Prostate gland (tissue), 2 donors: ENCODE measurements around the gene MS4A1. TPM values are rescaled to one million over a fixed set of nuclear protein-coding genes. Genes with fewer than 3 reads are reported as not detected.
"Not testable (repeated sequence)": the region's sequence is repeated elsewhere in the genome, so short reads cannot be mapped to it uniquely, and the experiment has no call there.

Source experiments
- DNase-seq: peaks from one replicate; pipeline ENCODE4 v3.0.0-alpha.2; 2019; ENCODE audit warnings: low spot score
- H3K27ac ChIP-seq, 2 donors: fragments of 200-600 bp; sonication (generic); 2 replicates each; pipeline ENCODE4 v1.5.1; 2017 to 2019
- H3K27me3 ChIP-seq: fragments of 200-600 bp; sonication (generic); replicated peaks from 2 replicates; pipeline ENCODE4 v1.5.1; 2019; ENCODE audit not compliant: insufficient read depth
- H3K36me3 ChIP-seq, 2 donors: fragments of 200-600 bp; sonication (generic); 1 replicate in 1 of 2; 2 replicates in 1 of 2; pipeline versions ENCODE4 v1.5.1 to v1.8.1; 2017 to 2019
- H3K4me1 ChIP-seq: fragments of 200-600 bp; sonication (generic); replicated peaks from 2 replicates; pipeline ENCODE4 v1.5.1; 2019
- H3K4me3 ChIP-seq, 2 donors: fragments of 200-600 bp; sonication (generic); 2 replicates each; pipeline ENCODE4 v1.5.1; 2017 to 2019
- H3K9me3 ChIP-seq: fragments of 200-600 bp; sonication (generic); 2 replicates; pipeline ENCODE4 v1.5.1; 2017
- POLR2A ChIP-seq: fragments of 450-650 bp; IDR thresholded peaks from one replicate; pipeline ENCODE4 v1.6.1; 2016; ENCODE audit warnings: antibody characterized with exemption, mild to moderate bottlenecking
- POLR2AphosphoS5 ChIP-seq: sonication (generic); formaldehyde crosslinking; IDR thresholded peaks from one replicate; pipeline ENCODE4 v1.6.1; 2017; ENCODE audit warnings: antibody characterized with exemption
- WGBS: methylation state at CpG from one replicate; pipeline ENCODE4 v1.1.5; 2018; 5-methylcytosine and 5-hydroxymethylcytosine counted together
- intact Hi-C: fragments of 100-400 bp; cut with DNase I; formaldehyde crosslinking; loops from one replicate; pipeline ENCODE4 v1.14.2; 2022
- total RNA-seq, 2 donors: library from RNA; depleted of rRNA; stranded (reverse); fragments of >200 nt; gene quantifications; one replicate each; pipeline ENCODE4 v1.1.0, GENCODE V29; 2016
- TF ChIP-seq, protein P1 (sequence below), 4 experiments: fragments of 200-600 bp in 2 of 4; fragments of 450-650 bp in 2 of 4; sonication (generic) in 2 of 4; IDR thresholded peaks; 1 replicate in 3 of 4; 2 replicates in 1 of 4; pipeline ENCODE4 v1.5.1; 2016 to 2019; ENCODE audit warnings: antibody characterized with exemption in 4 of 4, mild to moderate bottlenecking in 2 of 4, moderate library complexity in 2 of 4

MS4A1 gene
- total RNA-seq, 2 donors from 2014 or later: not detected

- intact Hi-C loops: no loop called here
- TF ChIP-seq, protein P1, sequence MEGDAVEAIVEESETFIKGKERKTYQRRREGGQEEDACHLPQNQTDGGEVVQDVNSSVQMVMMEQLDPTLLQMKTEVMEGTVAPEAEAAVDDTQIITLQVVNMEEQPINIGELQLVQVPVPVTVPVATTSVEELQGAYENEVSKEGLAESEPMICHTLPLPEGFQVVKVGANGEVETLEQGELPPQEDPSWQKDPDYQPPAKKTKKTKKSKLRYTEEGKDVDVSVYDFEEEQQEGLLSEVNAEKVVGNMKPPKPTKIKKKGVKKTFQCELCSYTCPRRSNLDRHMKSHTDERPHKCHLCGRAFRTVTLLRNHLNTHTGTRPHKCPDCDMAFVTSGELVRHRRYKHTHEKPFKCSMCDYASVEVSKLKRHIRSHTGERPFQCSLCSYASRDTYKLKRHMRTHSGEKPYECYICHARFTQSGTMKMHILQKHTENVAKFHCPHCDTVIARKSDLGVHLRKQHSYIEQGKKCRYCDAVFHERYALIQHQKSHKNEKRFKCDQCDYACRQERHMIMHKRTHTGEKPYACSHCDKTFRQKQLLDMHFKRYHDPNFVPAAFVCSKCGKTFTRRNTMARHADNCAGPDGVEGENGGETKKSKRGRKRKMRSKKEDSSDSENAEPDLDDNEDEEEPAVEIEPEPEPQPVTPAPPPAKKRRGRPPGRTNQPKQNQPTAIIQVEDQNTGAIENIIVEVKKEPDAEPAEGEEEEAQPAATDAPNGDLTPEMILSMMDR (IDR thresholded peaks at IDR 0.05): no peak
- TF ChIP-seq POLR2A (no peak), POLR2AphosphoS5 (no peak)
- Histone ChIP-seq H3K27ac (no peak overlapping the region), H3K27me3 (no peaks in the 10 kb centered on the region), H3K36me3 (no peaks in the 10 kb centered on the region), H3K9me3 (no peaks in the 10 kb centered on the region), H3K4me1 (no peaks in the 10 kb centered on the region), H3K4me3 (no peak overlapping the region)
- 26% methylated on average over 4 of the region's 4 CpGs for WGBS
- no peak for DNase-seq
These were observed 43.2 kb downstream of the MS4A1 start for GRCh38 chr11:60498853-60499252.

DNA sequence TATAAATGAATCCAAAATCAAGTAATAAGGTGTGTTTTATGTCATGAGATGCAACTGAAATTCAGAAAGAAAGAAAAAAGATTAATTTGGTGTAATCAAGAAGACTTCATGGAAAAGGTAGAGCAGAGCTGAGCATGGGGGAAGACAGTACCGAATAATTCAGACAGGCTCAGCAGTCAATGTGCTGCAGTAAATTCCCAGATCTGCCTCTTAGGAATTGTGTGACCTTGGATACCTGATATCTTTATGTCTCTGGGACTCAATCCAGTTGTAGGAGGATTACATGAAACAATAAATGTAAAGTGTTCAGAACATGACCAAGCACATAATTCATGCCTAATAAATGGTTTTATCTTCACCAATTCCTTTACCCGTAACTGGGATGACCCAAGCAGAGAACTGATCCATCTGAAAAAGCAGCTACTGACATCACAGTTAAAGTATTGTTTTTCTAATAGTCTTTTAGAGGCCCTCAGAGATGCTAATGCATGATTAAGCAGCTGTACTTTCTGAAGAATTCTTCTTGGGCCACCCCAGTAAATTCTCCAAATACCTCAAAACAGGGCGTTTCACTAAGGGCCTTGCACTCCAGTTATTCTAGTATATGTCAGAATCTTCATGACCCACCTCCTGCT, 44.7 kb downstream of the MS4A1 start:
- WGBS: 19% methylated on average over 3 of the region's 3 CpGs

DNA sequence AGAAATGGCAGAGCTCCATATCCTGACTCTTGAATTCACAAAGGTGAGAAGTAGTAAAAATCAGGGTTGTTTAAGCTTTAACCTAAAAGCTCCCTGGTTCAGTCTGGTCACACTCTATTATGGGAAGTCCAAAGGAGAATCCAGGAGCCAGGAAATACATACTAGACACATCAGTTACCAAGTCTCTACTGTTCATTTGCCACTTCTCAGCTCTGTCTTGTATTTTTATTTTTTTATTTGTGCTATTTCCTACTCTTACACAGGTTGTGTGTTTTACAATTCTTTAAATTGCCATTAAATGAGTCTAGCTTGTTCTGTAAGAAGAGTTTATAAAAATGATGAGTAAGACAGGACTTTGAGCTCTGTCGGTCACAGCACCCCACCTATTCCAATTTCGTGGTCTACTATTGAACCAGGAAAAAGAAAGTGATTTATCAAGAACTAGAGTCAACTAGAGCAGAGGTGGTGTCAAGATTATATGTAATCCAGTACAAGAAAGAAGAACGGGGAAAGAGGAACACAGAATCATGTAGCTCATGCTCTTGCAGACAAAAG, 46.7 kb downstream of the MS4A1 start:
- H3K4me3 ChIP-seq: no peak overlapping the region
- no peaks in the 10 kb centered on the region for H3K4me1 ChIP-seq
- H3K9me3 ChIP-seq: no peaks in the 10 kb centered on the region
- DNase-seq: no peak
- 73% methylated on average over 3 of the region's 3 CpGs for WGBS
- H3K36me3 ChIP-seq: no peaks in the 10 kb centered on the region
- no peak for TF ChIP-seq POLR2A
- TF ChIP-seq, protein P1 (IDR thresholded peaks at IDR 0.05): no peak
- TF ChIP-seq POLR2AphosphoS5: no peak
- H3K27ac ChIP-seq: no peak overlapping the region
- intact Hi-C loops: no loop called here
- no peaks in the 10 kb centered on the region for H3K27me3 ChIP-seq

More for the DNA sequence above, 44.7 kb downstream of the MS4A1 start:
- Histone ChIP-seq H3K27ac (no peak overlapping the region), H3K36me3 (no peaks in the 10 kb centered on the region), H3K27me3 (no peaks in the 10 kb centered on the region), H3K4me1 (no peaks in the 10 kb centered on the region), H3K4me3 (no peak overlapping the region), H3K9me3 (no peaks in the 10 kb centered on the region)
- no peak for TF ChIP-seq POLR2A
- TF ChIP-seq, protein P1 (IDR thresholded peaks at IDR 0.05): no peak
- no peak for TF ChIP-seq POLR2AphosphoS5
- intact Hi-C loops: no loop called here
- DNase-seq: no peak

GRCh38 chr11:60504219-60504905, 48.7 kb downstream of the MS4A1 start:
- WGBS: 84% methylated on average over 3 of the region's 3 CpGs
- intact Hi-C loops: no loop called here
- Histone ChIP-seq H3K4me3 (no peak overlapping the region), H3K4me1 (no peaks in the 10 kb centered on the region), H3K9me3 (no peaks in the 10 kb centered on the region), H3K27me3 (no peaks in the 10 kb centered on the region), H3K36me3 (no peaks in the 10 kb centered on the region), H3K27ac (no peak overlapping the region)
- no peak for DNase-seq
- TF ChIP-seq, protein P1 (IDR thresholded peaks at IDR 0.05): no peak
- TF ChIP-seq POLR2AphosphoS5: no peak
- no peak for TF ChIP-seq POLR2A

GRCh38 chr11:60509609-60510008, 54.0 kb downstream of the MS4A1 start:
- H3K4me3 ChIP-seq, intact Hi-C loops, H3K9me3 ChIP-seq, H3K27ac ChIP-seq, DNase-seq, H3K36me3 ChIP-seq, H3K27me3 ChIP-seq, H3K4me1 ChIP-seq: not testable (repeated sequence)
- WGBS: 70% methylated on average over 12 of the region's 15 CpGs

- DNase-seq, H3K4me1 ChIP-seq, H3K27me3 ChIP-seq, intact Hi-C loops, H3K9me3 ChIP-seq, H3K27ac ChIP-seq, H3K4me3 ChIP-seq, H3K36me3 ChIP-seq: not testable (repeated sequence)
- WGBS: 94% methylated on average over 20 of the region's 28 CpGs
These were observed 54.6 kb downstream of the MS4A1 start for GRCh38 chr11:60510209-60510608.
